ENCODE measurements around the gene TTN.

The TTN gene

DNA sequence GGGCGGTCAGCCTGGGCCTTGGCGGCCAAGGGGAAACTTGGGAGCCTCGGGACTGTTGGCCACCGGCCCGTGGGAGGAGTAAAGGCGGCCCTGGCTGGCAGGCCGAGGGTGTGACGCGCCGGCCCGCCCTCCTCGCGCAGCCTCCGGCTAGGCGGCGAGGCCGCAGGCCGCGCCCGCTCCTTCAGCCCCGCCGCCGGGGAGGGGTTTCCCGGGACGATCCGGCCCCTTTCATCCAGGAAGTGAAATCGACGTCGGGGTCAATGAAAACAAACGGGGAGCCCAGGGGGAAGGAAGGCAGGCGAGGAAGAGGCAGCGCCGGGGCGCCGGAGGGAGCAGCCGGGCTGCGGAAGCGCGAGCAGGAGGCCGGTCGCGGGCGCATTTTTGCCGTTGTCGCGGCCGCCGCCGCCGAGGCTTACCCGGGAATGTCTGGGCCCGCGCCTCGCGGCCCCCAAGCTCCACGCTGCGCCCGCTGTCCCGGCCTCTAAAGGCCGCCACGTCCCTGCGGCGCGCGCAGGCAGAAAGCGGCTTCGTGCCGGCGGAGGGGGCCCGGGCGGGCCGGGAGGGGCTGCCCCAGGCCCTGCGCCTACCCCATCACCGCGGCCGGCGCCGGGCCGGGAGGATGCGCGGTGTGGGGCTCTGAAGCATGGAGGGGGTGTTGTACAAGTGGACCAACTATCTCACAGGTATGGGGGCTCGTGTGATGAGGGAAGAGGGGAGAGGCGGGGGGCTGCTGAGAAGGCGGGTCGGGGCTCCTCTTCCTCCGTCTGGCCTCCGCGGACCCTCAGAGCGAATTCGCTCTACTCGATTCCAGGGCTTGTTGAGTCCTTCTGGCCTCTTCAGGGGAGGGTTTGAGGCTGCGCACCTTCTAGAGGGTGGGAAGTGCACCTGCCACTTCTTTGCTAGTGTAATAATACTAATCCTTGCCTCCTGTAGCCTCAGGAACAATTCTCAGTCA is 326.7 kb downstream of the TTN start, which contains the start of gene PLEKHA3:
Gene PLEKHA3, plus strand, starts transcription at position 231 of the 955 bp plus-strand sequence. Its CDS starts 413 bp downstream, at position 644.
- DNase-seq, result peak; percentile 63 to 92 (median 89)

DNA sequence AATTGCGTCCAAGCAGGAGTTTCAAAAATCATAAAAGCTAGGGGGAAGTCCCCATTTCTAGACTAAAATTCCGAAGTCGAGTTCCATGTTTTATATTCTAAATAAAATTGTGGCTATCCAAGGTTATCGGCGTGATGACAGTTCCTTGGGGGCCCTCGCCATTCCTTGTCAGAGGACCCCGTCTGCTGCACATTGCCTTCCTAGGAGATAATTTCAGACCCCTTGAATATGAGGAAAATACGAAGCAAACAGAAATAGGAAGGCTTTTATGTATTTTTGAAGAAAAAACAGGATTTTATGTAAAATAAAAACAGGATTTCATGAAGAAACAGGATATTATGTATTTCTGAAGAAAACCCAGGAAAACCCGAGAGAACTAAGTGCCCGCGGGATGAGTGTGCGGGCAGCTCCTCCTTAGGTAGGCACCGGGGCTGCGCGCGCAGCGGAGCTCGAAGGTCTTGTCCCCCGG is 327.4 kb downstream of the TTN start:
- DNase-seq, result peak in 1 of 3 experiments; percentile 36

DNA sequence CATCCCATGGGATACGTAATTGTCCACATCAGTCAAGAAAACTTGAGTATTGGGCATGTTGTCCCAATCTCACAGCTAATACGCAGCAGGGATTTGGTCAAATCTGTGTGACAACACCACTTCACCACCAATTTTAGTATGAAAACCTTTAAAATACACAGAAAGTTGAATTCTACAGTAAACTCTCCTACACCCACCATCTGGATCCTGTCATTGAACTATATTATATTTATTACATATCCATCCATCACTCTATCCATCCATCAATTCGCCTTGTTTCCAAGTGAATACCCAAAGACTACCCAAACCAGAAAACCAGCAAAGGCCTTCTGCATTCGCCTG is 328.0 kb downstream of the TTN start:
- no peak for DNase-seq

DNA sequence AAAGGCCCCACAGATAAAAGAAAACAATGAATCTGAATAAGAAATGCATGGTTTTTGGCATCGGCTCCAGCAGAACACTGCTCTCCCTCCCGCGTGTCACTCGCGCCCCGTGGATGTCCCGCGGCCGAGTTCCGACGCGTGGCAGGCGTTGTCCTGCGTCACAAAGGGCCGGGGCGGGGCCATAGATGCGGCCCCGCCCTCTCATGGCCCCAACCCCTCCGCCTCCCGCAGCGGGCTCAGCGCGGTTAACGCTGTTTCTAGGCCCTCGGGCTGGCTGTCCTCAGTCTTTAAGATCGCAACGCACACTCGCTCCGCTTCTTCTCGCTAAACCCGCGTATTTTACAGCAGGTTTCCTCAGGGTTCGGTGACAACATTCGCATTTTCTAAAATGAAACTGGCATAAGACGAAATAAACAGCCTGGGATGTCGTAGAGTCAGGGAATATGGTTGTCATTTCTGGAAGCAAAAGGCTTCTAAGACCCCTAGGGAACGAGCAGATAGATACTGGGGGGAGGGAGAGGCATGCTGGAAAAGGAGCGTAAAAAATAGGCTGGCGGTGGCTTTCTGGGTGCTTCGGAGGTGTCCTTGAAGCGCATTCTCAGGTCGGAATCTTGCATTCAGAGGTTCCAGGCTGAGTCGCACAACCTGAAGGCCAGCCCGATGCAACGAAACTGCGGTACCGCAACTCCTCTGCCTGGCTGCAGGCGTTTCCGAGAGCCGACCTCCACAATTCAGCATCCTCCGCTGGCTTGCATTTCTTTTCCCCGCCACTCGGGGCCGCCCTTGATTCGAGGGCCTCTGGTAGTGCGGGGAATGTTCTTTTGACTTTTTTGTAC is 328.6 kb downstream of the TTN start, which contains the start of gene FKBP7:
Gene FKBP7, minus strand, starts transcription at position 162 of the 836 bp plus-strand sequence. Its CDS starts 101 bp downstream, at position 61.
- peak; percentile 77 to 91 (median 88) for DNase-seq

DNA sequence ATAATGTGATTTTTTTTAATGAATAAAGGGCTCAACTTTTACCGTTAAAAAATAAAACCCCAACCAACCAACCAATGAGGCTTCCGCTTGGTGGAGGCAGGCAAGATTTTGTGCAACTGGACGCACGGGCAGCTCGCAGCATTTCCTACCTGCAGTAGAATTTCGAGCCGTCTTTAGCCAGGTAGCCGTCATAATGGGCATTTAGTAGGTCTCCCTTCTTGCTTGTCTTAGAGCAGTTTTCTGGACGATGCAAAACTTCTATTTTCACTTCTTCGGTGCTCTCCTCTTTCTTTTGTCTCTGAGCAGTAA is 329.1 kb downstream of the TTN start:
- DNase-seq, result no peak

DNA sequence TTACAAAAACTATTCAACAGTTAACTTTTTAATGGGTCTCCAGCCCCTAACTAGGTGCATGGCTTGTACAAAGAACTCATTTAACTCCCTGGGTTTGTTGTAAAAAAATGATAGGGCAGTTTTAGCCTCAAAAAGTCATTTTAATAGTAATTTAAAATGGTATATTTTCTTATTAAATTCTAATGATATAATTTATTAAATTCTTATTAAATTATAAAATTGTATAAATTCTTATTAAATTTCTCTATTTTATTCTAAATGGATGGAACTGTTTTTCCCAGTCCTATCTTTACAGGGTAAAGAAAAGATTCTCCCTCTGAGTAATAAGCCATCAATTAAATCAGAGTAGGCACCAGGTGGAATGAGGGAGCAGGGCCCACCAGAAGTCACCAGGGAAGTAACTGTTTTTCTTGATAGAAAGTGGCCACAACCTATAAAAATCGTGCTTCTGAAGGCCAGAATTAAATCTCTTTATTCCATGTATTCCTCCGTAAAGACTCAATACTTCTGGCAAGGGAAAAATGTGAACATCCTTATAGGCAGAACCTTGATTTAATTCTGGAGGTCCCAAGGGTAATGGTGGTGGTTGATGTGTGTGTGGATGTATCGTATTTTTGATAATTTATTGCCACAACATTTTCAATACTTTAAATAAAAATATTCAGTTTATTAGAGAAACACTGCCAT is 329.6 kb downstream of the TTN start:
- DNase-seq, result peak in 2 of 3 experiments; percentile 21 to 68

DNA sequence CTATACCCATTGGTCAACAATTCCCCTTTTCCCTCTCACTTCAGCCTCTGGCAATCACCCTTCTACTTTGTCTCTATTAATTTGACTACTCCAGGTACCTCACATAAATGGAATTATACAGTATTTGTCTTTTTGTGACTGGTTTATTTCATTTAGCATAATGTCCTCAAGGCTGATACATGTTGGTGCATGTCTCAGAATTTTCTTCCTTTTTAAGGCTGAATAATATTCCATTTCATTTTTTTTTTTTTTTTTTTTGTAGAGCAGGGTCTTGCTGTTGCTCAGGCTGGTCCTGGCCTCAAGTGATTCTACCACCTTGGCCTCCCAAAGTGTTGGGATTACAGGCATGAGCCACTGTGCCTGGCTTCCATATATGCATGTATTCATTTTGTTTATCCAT is 330.7 kb downstream of the TTN start:
- no peak for DNase-seq

All from NCI-H1417 (cell line).